ENCODE results near the gene LUZP2. TPM values are rescaled to one million over a fixed set of nuclear protein-coding genes. Genes with fewer than 3 reads are reported as not detected.

Gene LUZP2
- polyA plus RNA-seq, 1 donor from 2014 or later, result 15.5 TPM

- H2AFZ ChIP-seq (ENCODE audit: low read depth, low read length), result no peak overlapping the region
- H3K79me2 ChIP-seq (replicated peaks; ENCODE audit: insufficient read depth, low read length), result no peaks in the 10 kb centered on the region
- H3K4me2 ChIP-seq (ENCODE audit: low read length), result no peak overlapping the region
- TF ChIP-seq, protein P1, sequence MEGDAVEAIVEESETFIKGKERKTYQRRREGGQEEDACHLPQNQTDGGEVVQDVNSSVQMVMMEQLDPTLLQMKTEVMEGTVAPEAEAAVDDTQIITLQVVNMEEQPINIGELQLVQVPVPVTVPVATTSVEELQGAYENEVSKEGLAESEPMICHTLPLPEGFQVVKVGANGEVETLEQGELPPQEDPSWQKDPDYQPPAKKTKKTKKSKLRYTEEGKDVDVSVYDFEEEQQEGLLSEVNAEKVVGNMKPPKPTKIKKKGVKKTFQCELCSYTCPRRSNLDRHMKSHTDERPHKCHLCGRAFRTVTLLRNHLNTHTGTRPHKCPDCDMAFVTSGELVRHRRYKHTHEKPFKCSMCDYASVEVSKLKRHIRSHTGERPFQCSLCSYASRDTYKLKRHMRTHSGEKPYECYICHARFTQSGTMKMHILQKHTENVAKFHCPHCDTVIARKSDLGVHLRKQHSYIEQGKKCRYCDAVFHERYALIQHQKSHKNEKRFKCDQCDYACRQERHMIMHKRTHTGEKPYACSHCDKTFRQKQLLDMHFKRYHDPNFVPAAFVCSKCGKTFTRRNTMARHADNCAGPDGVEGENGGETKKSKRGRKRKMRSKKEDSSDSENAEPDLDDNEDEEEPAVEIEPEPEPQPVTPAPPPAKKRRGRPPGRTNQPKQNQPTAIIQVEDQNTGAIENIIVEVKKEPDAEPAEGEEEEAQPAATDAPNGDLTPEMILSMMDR (IDR thresholded peaks at IDR 0.05; ENCODE audit: poor library complexity, severe bottlenecking), result no peak
- TF ChIP-seq EP300 (conservative IDR thresholded peaks at IDR 0.05; ENCODE audit: poor library complexity, severe bottlenecking) (no peak), TAF1 (IDR thresholded peaks at IDR 0.05; ENCODE audit: low read depth) (no peak), RAD21 (conservative IDR thresholded peaks at IDR 0.05) (no peak), EZH2 (IDR thresholded peaks at IDR 0.05; ENCODE audit: borderline replicate concordance, insufficient read depth, low read length, poor library complexity, severe bottlenecking) (no peak), POLR2AphosphoS5 (IDR thresholded peaks at IDR 0.05) (no peak), REST (IDR thresholded peaks at IDR 0.05; ENCODE audit: borderline replicate concordance) (no peak), SMC3 (conservative IDR thresholded peaks at IDR 0.05; ENCODE audit: poor library complexity) (no peak), MXI1 (conservative IDR thresholded peaks at IDR 0.05; ENCODE audit: poor library complexity, severe bottlenecking) (no peak)
- H3K9ac ChIP-seq (ENCODE audit: low read length), result no peak overlapping the region
- no peaks in the 10 kb centered on the region for H3K9me3 ChIP-seq (ENCODE audit: low read length)
- no peaks in the 10 kb centered on the region for H4K20me1 ChIP-seq (ENCODE audit: insufficient read depth)
- no peaks in the 10 kb centered on the region for H3K36me3 ChIP-seq (ENCODE audit: insufficient read depth, low read length)
- H3K27me3 ChIP-seq (ENCODE audit: insufficient read depth, low read depth, low read length), result no peaks in the 10 kb centered on the region
- H3F3A ChIP-seq (ENCODE audit: insufficient read depth, low read length, poor library complexity, severe bottlenecking), result no peaks in the 10 kb centered on the region
- no peak overlapping the region for H3K27ac ChIP-seq (ENCODE audit: low read length)
- H3K9me2 ChIP-seq (ENCODE audit: insufficient read depth, low read length), result no peaks in the 10 kb centered on the region
- H3K4me3 ChIP-seq (ENCODE audit: low read length), result no peak overlapping the region
Observed at GRCh38 chr11:24622262-24622661, 125.4 kb downstream of the LUZP2 start.

GRCh38 chr11:24623121-24623520, 126.3 kb downstream of the LUZP2 start:
- Histone ChIP-seq H4K20me1 (ENCODE audit: insufficient read depth) (no peaks in the 10 kb centered on the region), H3K27ac (ENCODE audit: low read length) (no peak overlapping the region), H3K9ac (ENCODE audit: low read length) (no peak overlapping the region), H3K4me3 (ENCODE audit: low read length) (no peak overlapping the region), H3K36me3 (ENCODE audit: insufficient read depth, low read length) (no peaks in the 10 kb centered on the region), H3K79me2 (replicated peaks; ENCODE audit: insufficient read depth, low read length) (no peaks in the 10 kb centered on the region), H3K9me3 (ENCODE audit: low read length) (no peaks in the 10 kb centered on the region), H3K9me2 (ENCODE audit: insufficient read depth, low read length) (no peaks in the 10 kb centered on the region), H2AFZ (ENCODE audit: low read depth, low read length) (no peak overlapping the region), H3K27me3 (ENCODE audit: insufficient read depth, low read depth, low read length) (no peaks in the 10 kb centered on the region), H3K4me2 (ENCODE audit: low read length) (no peak overlapping the region), H3F3A (ENCODE audit: insufficient read depth, low read length, poor library complexity, severe bottlenecking) (no peaks in the 10 kb centered on the region)
- TF ChIP-seq EZH2 (IDR thresholded peaks at IDR 0.05; ENCODE audit: borderline replicate concordance, insufficient read depth, low read length, poor library complexity, severe bottlenecking), result no peak
- no peak for TF ChIP-seq REST (IDR thresholded peaks at IDR 0.05; ENCODE audit: borderline replicate concordance)
- no peak for TF ChIP-seq RAD21 (conservative IDR thresholded peaks at IDR 0.05)
- TF ChIP-seq EP300 (conservative IDR thresholded peaks at IDR 0.05; ENCODE audit: poor library complexity, severe bottlenecking), result no peak
- no peak for TF ChIP-seq POLR2AphosphoS5 (IDR thresholded peaks at IDR 0.05)
- TF ChIP-seq, protein P1 (IDR thresholded peaks at IDR 0.05; ENCODE audit: poor library complexity, severe bottlenecking), result no peak
- no peak for TF ChIP-seq MXI1 (conservative IDR thresholded peaks at IDR 0.05; ENCODE audit: poor library complexity, severe bottlenecking)
- TF ChIP-seq SMC3 (conservative IDR thresholded peaks at IDR 0.05; ENCODE audit: poor library complexity), result no peak
- no peak for TF ChIP-seq TAF1 (IDR thresholded peaks at IDR 0.05; ENCODE audit: low read depth)

All from neural cell (in vitro differentiated cells).